Adipocyte (in vitro differentiated cells): Measurements from ENCODE around the gene EYA2.

Experiments used
- DNase-seq: peaks from one replicate; pipeline ENCODE4 v3.0.0-alpha.2; 2015; ENCODE audit warnings: low read depth
- H3K27me3 ChIP-seq: replicated peaks from 2 replicates; pipeline ENCODE4 v1.7.0; 2013; ENCODE audit warnings: mild to moderate bottlenecking, low read length, moderate library complexity; ENCODE audit not compliant: control insufficient read depth, insufficient read depth
- H3K36me3 ChIP-seq: 2 replicates; pipeline ENCODE4 v1.7.0; 2013; ENCODE audit warnings: low read length, mild to moderate bottlenecking, moderate library complexity; ENCODE audit not compliant: control insufficient read depth, insufficient read depth, severe bottlenecking
- H3K4me1 ChIP-seq: 2 replicates; pipeline ENCODE4 v1.7.0; 2013; ENCODE audit warnings: mild to moderate bottlenecking, low read length, moderate library complexity; ENCODE audit not compliant: control insufficient read depth, insufficient read depth
- H3K4me3 ChIP-seq: 2 replicates; pipeline ENCODE4 v1.7.0; 2013; ENCODE audit warnings: mild to moderate bottlenecking, low read length, moderate library complexity
- H3K9ac ChIP-seq: 2 replicates; pipeline ENCODE4 v1.7.0; 2013; ENCODE audit warnings: mild to moderate bottlenecking, low read length, moderate library complexity
- H3K9me3 ChIP-seq: 2 replicates; pipeline ENCODE4 v1.7.0; 2013; ENCODE audit warnings: mild to moderate bottlenecking, low read length, moderate library complexity; ENCODE audit not compliant: control insufficient read depth

Gene EYA2

GRCh38 chr20:47154089-47154488, 259.4 kb downstream of the EYA2 start:
- H3K4me3 ChIP-seq, result no peak overlapping the region
- H3K27me3 ChIP-seq, result no peaks in the 10 kb centered on the region
- no peak overlapping the region for H3K9ac ChIP-seq
- H3K36me3 ChIP-seq, result no peaks in the 10 kb centered on the region
- H3K9me3 ChIP-seq, result peaks cover 3% of the 10 kb centered on the region
- DNase-seq, result no peak
- H3K4me1 ChIP-seq, result no peaks in the 10 kb centered on the region

- Histone ChIP-seq H3K9ac (no peak overlapping the region), H3K4me3 (no peak overlapping the region)
These were observed 261.9 kb downstream of the EYA2 start for GRCh38 chr20:47156301-47157137.

GRCh38 chr20:47159166-47159565, 264.5 kb downstream of the EYA2 start:
- Histone ChIP-seq H3K9me3 (no peaks in the 10 kb centered on the region), H3K9ac (no peak overlapping the region), H3K4me3 (no peak overlapping the region)

More at GRCh38 chr20:47156301-47157137, 261.9 kb downstream of the EYA2 start:
- no peak for DNase-seq
- H3K27me3 ChIP-seq, result no peaks in the 10 kb centered on the region
- H3K36me3 ChIP-seq, result no peaks in the 10 kb centered on the region
- H3K9me3 ChIP-seq, result peaks cover 3% of the 10 kb centered on the region
- H3K4me1 ChIP-seq, result no peaks in the 10 kb centered on the region

DNA sequence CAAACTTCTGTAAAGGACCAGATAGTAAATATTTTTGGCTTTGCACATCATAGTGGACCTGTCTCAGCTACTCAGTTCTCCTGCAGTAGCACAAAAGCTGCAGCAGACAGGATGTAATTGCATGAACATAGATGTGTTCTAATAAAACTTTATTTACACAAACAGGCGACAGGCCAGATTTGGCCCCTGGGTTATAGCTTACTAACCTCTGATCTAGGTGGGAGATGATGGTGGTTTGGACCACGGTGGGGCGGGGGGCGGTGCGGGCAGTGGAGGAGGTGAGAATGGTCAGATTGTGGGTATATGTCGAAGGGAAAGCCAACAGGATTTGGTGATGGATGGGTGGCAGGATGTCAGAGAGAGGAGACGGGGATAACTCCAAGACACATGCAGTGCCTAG, 265.6 kb downstream of the EYA2 start:
- no peaks in the 10 kb centered on the region for H3K4me1 ChIP-seq
- H3K36me3 ChIP-seq, result no peaks in the 10 kb centered on the region
- no peaks in the 10 kb centered on the region for H3K9me3 ChIP-seq
- H3K27me3 ChIP-seq, result no peaks in the 10 kb centered on the region
- H3K4me3 ChIP-seq, result no peak overlapping the region
- no peak overlapping the region for H3K9ac ChIP-seq
- DNase-seq, result no peak

More at GRCh38 chr20:47159166-47159565, 264.5 kb downstream of the EYA2 start:
- DNase-seq, result no peak
- no peaks in the 10 kb centered on the region for H3K36me3 ChIP-seq
- H3K27me3 ChIP-seq, result no peaks in the 10 kb centered on the region
- H3K4me1 ChIP-seq, result no peaks in the 10 kb centered on the region

GRCh38 chr20:47160992-47161391, 266.3 kb downstream of the EYA2 start:
- no peak overlapping the region for H3K4me3 ChIP-seq
- H3K9ac ChIP-seq, result no peak overlapping the region
- H3K9me3 ChIP-seq, result no peaks in the 10 kb centered on the region
- H3K36me3 ChIP-seq, result no peaks in the 10 kb centered on the region
- H3K4me1 ChIP-seq, result no peaks in the 10 kb centered on the region
- DNase-seq, result no peak
- H3K27me3 ChIP-seq, result no peaks in the 10 kb centered on the region

DNA sequence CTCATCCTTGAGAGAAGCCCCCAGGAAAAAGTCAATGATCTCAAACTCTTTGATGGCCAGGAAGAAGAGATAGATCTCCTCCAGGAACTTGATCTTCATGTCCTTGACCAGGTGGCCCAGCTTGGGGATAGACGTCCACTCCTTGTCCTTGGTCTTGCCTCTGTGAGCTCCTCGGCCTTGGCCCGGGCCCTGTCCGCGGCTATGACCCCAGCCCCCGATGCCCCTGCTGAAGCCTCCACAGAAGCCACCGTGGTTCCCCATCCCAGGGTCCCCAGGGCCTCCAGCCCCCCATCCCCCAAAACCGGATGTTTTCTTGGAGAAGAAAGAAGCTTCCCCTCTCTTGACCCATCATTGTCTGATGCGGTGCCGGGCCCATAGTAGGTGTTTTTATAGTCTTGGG, 266.8 kb downstream of the EYA2 start:
- H3K9ac ChIP-seq, result no peak overlapping the region
- no peak for DNase-seq
- H3K36me3 ChIP-seq, result no peaks in the 10 kb centered on the region
- H3K9me3 ChIP-seq, result no peaks in the 10 kb centered on the region
- no peak overlapping the region for H3K4me3 ChIP-seq
- no peaks in the 10 kb centered on the region for H3K4me1 ChIP-seq
- no peaks in the 10 kb centered on the region for H3K27me3 ChIP-seq

DNA sequence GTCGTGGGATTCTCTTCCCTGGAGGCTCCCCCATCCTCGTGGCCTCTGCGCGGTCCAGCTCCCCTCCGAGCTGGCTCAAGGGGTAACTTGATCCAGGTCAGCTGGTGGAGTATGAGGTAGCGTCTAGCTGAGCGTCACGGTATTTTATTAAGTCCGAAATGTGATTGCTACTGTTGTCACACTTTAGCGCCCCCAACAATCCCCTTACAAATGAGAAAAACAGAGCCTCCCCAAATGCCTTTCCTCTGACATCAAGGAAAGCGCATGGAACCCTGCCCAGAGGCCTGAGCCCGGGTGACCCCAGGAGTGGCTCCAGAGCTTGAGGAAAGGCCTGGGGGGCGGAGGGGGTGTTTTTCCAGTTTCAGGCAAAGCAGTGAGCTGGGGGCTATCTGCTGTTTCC, 269.5 kb downstream of the EYA2 start:
- Histone ChIP-seq H3K4me3 (no peak overlapping the region), H3K9me3 (no peaks in the 10 kb centered on the region), H3K4me1 (no peaks in the 10 kb centered on the region), H3K36me3 (no peaks in the 10 kb centered on the region), H3K9ac (no peak overlapping the region), H3K27me3 (no peaks in the 10 kb centered on the region)
- DNase-seq, result no peak

DNA sequence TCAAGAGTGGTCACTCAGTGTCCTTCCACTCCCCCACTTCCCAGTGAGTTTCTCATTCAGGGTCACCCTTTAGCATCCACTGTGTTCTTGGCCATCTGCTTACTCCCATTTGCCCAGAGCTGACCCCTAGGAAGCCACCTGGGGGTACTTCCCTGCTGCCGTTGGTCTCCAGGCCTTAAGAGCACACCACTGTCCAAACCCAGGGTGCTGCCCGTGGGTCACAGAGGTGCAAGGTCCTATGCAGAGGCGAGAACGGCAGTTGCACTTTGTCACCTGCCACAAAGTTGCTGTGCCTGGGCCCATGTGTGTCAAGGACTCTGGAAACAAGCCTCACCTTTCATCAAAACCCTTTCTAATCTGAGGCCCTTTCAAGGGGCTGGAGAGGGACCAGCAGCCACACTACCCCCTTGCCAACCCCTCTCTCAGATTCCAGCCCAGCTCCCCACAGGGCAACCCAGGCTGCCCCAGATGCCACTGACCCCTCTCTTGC, 270.8 kb downstream of the EYA2 start:
- H3K9me3 ChIP-seq, result no peaks in the 10 kb centered on the region

GRCh38 chr20:47167846-47168245, 273.2 kb downstream of the EYA2 start:
- H3K36me3 ChIP-seq, result peaks cover 5% of the 10 kb centered on the region
- H3K4me1 ChIP-seq, result peaks cover 12% of the 10 kb centered on the region
- no peak for DNase-seq
- H3K27me3 ChIP-seq, result no peaks in the 10 kb centered on the region
- H3K9me3 ChIP-seq, result no peaks in the 10 kb centered on the region
- no peak overlapping the region for H3K9ac ChIP-seq
- no peak overlapping the region for H3K4me3 ChIP-seq

More for the DNA sequence above, 270.8 kb downstream of the EYA2 start:
- H3K4me1 ChIP-seq, result no peaks in the 10 kb centered on the region
- no peak overlapping the region for H3K4me3 ChIP-seq
- H3K36me3 ChIP-seq, result no peaks in the 10 kb centered on the region
- no peaks in the 10 kb centered on the region for H3K27me3 ChIP-seq
- DNase-seq, result no peak
- no peak overlapping the region for H3K9ac ChIP-seq

DNA sequence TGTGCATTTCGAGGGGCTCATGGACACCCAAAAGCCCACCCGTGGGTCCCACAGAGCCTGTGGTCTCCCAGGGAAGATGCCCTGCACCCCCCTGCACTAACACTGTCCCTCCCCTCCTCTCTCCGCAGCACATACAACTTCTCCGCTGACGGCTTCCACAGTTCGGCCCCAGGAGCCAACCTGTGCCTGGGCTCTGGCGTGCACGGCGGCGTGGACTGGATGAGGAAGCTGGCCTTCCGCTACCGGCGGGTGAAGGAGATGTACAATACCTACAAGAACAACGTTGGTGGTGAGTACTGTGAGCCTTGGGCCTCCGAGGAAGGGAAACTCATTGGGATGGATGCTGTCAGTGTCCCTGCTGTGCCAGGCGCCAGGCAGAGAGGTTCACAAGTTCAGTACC, 277.9 kb downstream of the EYA2 start:
- Histone ChIP-seq H3K4me3 (no peak overlapping the region), H3K36me3 (peaks cover 5% of the 10 kb centered on the region), H3K9ac (no peak overlapping the region), H3K27me3 (peaks cover 8% of the 10 kb centered on the region), H3K4me1 (peaks cover 12% of the 10 kb centered on the region), H3K9me3 (no peaks in the 10 kb centered on the region)
- DNase-seq, result no peak

DNA sequence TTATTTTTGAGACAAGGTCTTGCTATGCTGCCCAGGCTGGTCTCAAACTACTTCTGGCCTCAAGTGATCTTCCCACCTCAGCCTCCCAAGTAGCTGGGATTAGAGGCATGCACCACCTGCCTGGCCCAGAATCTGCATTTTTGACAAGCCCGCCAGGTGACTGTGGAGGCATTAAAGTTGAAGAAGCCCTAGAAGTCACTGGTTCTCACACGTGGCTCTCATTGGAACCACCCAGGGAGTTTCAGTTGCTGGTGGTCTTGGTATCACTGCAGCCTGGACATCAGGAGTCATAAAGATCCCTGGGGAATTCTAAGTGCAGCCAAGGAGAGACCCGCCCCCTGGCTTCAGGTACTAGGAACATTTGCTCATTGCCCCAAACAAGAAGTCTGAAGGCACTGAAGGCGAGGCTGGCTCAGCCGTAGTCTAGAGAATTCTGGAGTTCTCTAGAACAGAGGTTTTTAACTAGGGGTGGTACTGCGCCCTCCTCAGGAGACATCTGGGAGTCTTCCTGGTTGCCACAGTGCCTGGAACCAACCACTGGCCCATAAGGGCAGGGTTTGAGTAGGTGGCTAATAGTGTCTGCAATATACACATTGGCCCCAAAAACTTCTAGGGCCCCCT, 279.1 kb downstream of the EYA2 start:
- DNase-seq, result no peak
- H3K4me1 ChIP-seq, result peaks cover 12% of the 10 kb centered on the region
- H3K36me3 ChIP-seq, result peaks cover 5% of the 10 kb centered on the region
- no peaks in the 10 kb centered on the region for H3K9me3 ChIP-seq
- H3K27me3 ChIP-seq, result peaks cover 8% of the 10 kb centered on the region
- no peak overlapping the region for H3K9ac ChIP-seq
- no peak overlapping the region for H3K4me3 ChIP-seq
